SJCRH30 (cell line): Measurements from ENCODE around the gene SEC31B. TPM values are rescaled to one million over a fixed set of nuclear protein-coding genes. Genes with fewer than 3 reads are reported as not detected.

ENCODE experiments used
- DNase-seq, 2 experiments: peaks; one replicate each; pipeline ENCODE4 v3.0.0-alpha.2; 2015 to 2020
- H3K27ac ChIP-seq: fragments of 250-450 bp; sonication (Bioruptor Pico); 2 replicates; pipeline ENCODE4 v1.5.1; 2020; ENCODE audit warnings: mild to moderate bottlenecking, moderate library complexity
- H3K27me3 ChIP-seq: fragments of 250-450 bp; sonication (Bioruptor Pico); 2 replicates; pipeline ENCODE4 v1.5.1; 2020; ENCODE audit warnings: mild to moderate bottlenecking, moderate library complexity
- H3K36me3 ChIP-seq: fragments of 250-450 bp; sonication (Bioruptor Pico); 2 replicates; pipeline ENCODE4 v1.5.1; 2020; ENCODE audit warnings: mild to moderate bottlenecking, moderate library complexity
- H3K4me1 ChIP-seq: fragments of 250-450 bp; sonication (Bioruptor Pico); 2 replicates; pipeline ENCODE4 v1.5.1; 2020; ENCODE audit warnings: mild to moderate bottlenecking, moderate library complexity
- H3K4me3 ChIP-seq: fragments of 250-450 bp; sonication (Bioruptor Pico); 2 replicates; pipeline ENCODE4 v1.5.1; 2020; ENCODE audit warnings: mild to moderate bottlenecking, moderate library complexity
- H3K9me3 ChIP-seq: fragments of 250-450 bp; sonication (Bioruptor Pico); replicated peaks from 2 replicates; pipeline ENCODE4 v1.5.1; 2020; ENCODE audit warnings: mild to moderate bottlenecking, moderate library complexity
- total RNA-seq: library from RNA; depleted of rRNA; stranded (reverse); fragments of >200 nt; shearing (Covaris generic); gene quantifications from 2 replicates; pipeline ENCODE4 v1.2.3, GENCODE V29; 2014; rRNA removed

SEC31B gene
- 2.2 and 4.6 TPM in 2 replicates for total RNA-seq

GRCh38 chr10:100519311-100520051, at the start of gene SEC31B:
Gene SEC31B (minus strand): TSS chr10:100519861. CDS start chr10:100516952, 2,909 bp downstream.
- no peaks in the 10 kb centered on the region; the same call in 1 of the 2 replicates for H3K9me3 ChIP-seq
- no peak within 1 kb of the TSS for H3K4me3 ChIP-seq
- DNase-seq: no peak
- H3K4me1 ChIP-seq: no peaks in the 10 kb centered on the region
- peaks cover 10% of the 10 kb centered on the region for H3K36me3 ChIP-seq
- no peak within 1 kb of the TSS for H3K27ac ChIP-seq
- H3K27me3 ChIP-seq: no peaks in the 10 kb centered on the region

GRCh38 chr10:100568912-100569311, 49.3 kb upstream of the SEC31B start:
- Histone ChIP-seq H3K9me3 (no peaks in the 10 kb centered on the region), H3K4me1 (no peaks in the 10 kb centered on the region), H3K36me3 (no peaks in the 10 kb centered on the region), H3K27me3 (peaks cover 15% of the 10 kb centered on the region; the same call in 1 of the 2 replicates), H3K4me3 (no peak overlapping the region), H3K27ac (no peak overlapping the region)
- no peak for DNase-seq

GRCh38 chr10:100567826-100568225, 48.2 kb upstream of the SEC31B start:
- Histone ChIP-seq H3K27ac (no peak overlapping the region), H3K4me1 (no peaks in the 10 kb centered on the region), H3K4me3 (no peak overlapping the region), H3K27me3 (peaks cover 17% of the 10 kb centered on the region; the same call in 1 of the 2 replicates), H3K9me3 (no peaks in the 10 kb centered on the region), H3K36me3 (no peaks in the 10 kb centered on the region)
- no peak for DNase-seq

GRCh38 chr10:100567249-100567648, 47.6 kb upstream of the SEC31B start:
- Histone ChIP-seq H3K36me3 (no peaks in the 10 kb centered on the region), H3K4me3 (no peak overlapping the region), H3K27ac (no peak overlapping the region), H3K27me3 (peaks cover 17% of the 10 kb centered on the region; the same call in 1 of the 2 replicates), H3K9me3 (no peaks in the 10 kb centered on the region), H3K4me1 (no peaks in the 10 kb centered on the region)
- DNase-seq: no peak

- Histone ChIP-seq H3K9me3 (no peaks in the 10 kb centered on the region), H3K36me3 (no peaks in the 10 kb centered on the region), H3K27ac (no peak overlapping the region), H3K4me3 (no peak overlapping the region), H3K27me3 (peaks cover 17% of the 10 kb centered on the region; the same call in 1 of the 2 replicates), H3K4me1 (no peaks in the 10 kb centered on the region)
- DNase-seq: no peak
Measured at GRCh38 chr10:100566561-100566960, 46.9 kb upstream of the SEC31B start.

- Histone ChIP-seq H3K4me3 (no peak overlapping the region), H3K36me3 (no peaks in the 10 kb centered on the region), H3K9me3 (no peaks in the 10 kb centered on the region), H3K27me3 (peaks cover 17% of the 10 kb centered on the region; the same call in 1 of the 2 replicates), H3K4me1 (no peaks in the 10 kb centered on the region), H3K27ac (no peak overlapping the region)
- no peak for DNase-seq
Measured at GRCh38 chr10:100565206-100565985, 45.7 kb upstream of the SEC31B start.

- H3K36me3 ChIP-seq: no peaks in the 10 kb centered on the region
- H3K27ac ChIP-seq: no peak overlapping the region
- H3K27me3 ChIP-seq: 0 out of 2 replicates have a peak, but pooled peaks cover 2% of the 10 kb centered on the region
- no peak overlapping the region for H3K4me3 ChIP-seq
- no peaks in the 10 kb centered on the region for H3K4me1 ChIP-seq
- DNase-seq: no peak
- H3K9me3 ChIP-seq: no peaks in the 10 kb centered on the region
Measured at GRCh38 chr10:100562008-100562672, 42.5 kb upstream of the SEC31B start.

GRCh38 chr10:100561005-100561404, 41.3 kb upstream of the SEC31B start:
- Histone ChIP-seq H3K9me3 (no peaks in the 10 kb centered on the region), H3K4me1 (no peaks in the 10 kb centered on the region)
- DNase-seq: no peak

GRCh38 chr10:100560248-100560647, 40.6 kb upstream of the SEC31B start:
- Histone ChIP-seq H3K9me3 (no peaks in the 10 kb centered on the region), H3K27ac (no peak overlapping the region), H3K4me3 (no peak overlapping the region), H3K36me3 (no peaks in the 10 kb centered on the region), H3K4me1 (no peaks in the 10 kb centered on the region), H3K27me3 (0 out of 2 replicates have a peak, but pooled peaks cover 2% of the 10 kb centered on the region)
- DNase-seq: no peak

More at GRCh38 chr10:100561005-100561404, 41.3 kb upstream of the SEC31B start:
- H3K36me3 ChIP-seq: no peaks in the 10 kb centered on the region
- H3K27ac ChIP-seq: no peak overlapping the region
- H3K4me3 ChIP-seq: no peak overlapping the region
- H3K27me3 ChIP-seq: 0 out of 2 replicates have a peak, but pooled peaks cover 2% of the 10 kb centered on the region

GRCh38 chr10:100554902-100555301, 35.2 kb upstream of the SEC31B start:
- DNase-seq: no peak
- H3K4me1 ChIP-seq: no peaks in the 10 kb centered on the region
- H3K9me3 ChIP-seq: no peaks in the 10 kb centered on the region
- H3K36me3 ChIP-seq: peaks cover 3% of the 10 kb centered on the region; the same call in 1 of the 2 replicates
- no peaks in the 10 kb centered on the region for H3K27me3 ChIP-seq
- H3K27ac ChIP-seq: no peak overlapping the region
- no peak overlapping the region for H3K4me3 ChIP-seq

- Histone ChIP-seq H3K36me3 (peaks cover 4% of the 10 kb centered on the region), H3K27ac (no peak overlapping the region), H3K27me3 (no peaks in the 10 kb centered on the region), H3K4me1 (no peaks in the 10 kb centered on the region), H3K9me3 (no peaks in the 10 kb centered on the region), H3K4me3 (no peak overlapping the region)
- DNase-seq: no peak
Measured at GRCh38 chr10:100553929-100554328, 34.3 kb upstream of the SEC31B start.

GRCh38 chr10:100551738-100552137, 32.1 kb upstream of the SEC31B start:
- H3K36me3 ChIP-seq: peaks cover 25% of the 10 kb centered on the region
- DNase-seq: no peak
- H3K27me3 ChIP-seq: no peaks in the 10 kb centered on the region
- no peak overlapping the region for H3K27ac ChIP-seq
- H3K9me3 ChIP-seq: no peaks in the 10 kb centered on the region
- H3K4me1 ChIP-seq: no peaks in the 10 kb centered on the region
- H3K4me3 ChIP-seq: no peak overlapping the region

- Histone ChIP-seq H3K27ac (no peak overlapping the region), H3K27me3 (no peaks in the 10 kb centered on the region), H3K4me1 (no peaks in the 10 kb centered on the region), H3K36me3 (peaks cover 28% of the 10 kb centered on the region), H3K4me3 (no peak overlapping the region), H3K9me3 (no peaks in the 10 kb centered on the region)
- DNase-seq: no peak
Measured at GRCh38 chr10:100551196-100551595, 31.5 kb upstream of the SEC31B start.

GRCh38 chr10:100544950-100545349, 25.3 kb upstream of the SEC31B start:
- Histone ChIP-seq H3K27ac (no peak overlapping the region), H3K36me3 (peaks cover 67% of the 10 kb centered on the region), H3K27me3 (no peaks in the 10 kb centered on the region), H3K4me1 (peaks cover 9% of the 10 kb centered on the region), H3K4me3 (no peak overlapping the region), H3K9me3 (no peaks in the 10 kb centered on the region)
- peak; percentile 73 to 76 for DNase-seq
